ENCODE measurements around the gene PSTPIP2.

The PSTPIP2 gene

DNA sequence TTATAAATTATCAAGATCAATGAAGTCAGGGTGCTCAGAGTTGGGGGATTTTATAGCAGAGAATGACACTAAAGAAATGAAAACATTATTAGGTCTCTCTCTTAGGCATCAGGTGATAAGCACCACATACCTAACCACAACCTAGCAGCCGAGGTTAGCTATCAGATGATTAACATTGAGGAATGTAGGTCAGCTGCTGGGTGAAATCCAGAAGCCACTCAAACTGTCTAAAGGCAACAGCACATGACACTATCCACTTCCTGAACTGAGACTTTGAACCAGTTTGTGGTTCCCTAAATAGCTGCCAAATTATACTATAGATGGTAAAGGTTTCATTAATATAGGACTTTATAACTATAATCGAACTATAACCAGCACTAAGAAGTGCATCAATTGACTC is 109.6 kb downstream of the PSTPIP2 start:
- no peak for TF ChIP-seq GATA2 (IDR thresholded peaks at IDR 0.05; ENCODE audit: low read depth, low read length)
- TF ChIP-seq GATA3 (IDR thresholded peaks at IDR 0.05; ENCODE audit: low read depth, low read length), result no peak

DNA sequence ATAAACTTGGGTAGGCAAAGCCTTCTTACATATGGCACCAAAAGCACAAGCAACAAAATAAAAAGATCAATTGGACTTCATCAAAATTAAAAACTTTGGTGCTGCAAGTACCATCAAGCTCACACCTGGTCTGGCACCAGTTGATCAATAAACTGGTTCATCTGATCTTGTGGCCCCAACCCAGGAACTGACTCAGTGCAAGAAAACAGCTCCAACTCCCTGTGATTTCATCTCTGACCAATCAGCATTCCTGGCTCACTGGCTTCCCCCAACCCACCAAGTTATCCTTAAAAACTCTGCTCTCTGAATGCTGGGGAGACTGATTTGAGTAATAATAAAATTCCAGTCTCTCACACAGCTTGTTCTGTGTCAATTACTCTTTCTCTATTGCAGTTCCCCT is 113.3 kb downstream of the PSTPIP2 start:
- no peak for TF ChIP-seq GATA2 (IDR thresholded peaks at IDR 0.05; ENCODE audit: low read depth, low read length)

DNA sequence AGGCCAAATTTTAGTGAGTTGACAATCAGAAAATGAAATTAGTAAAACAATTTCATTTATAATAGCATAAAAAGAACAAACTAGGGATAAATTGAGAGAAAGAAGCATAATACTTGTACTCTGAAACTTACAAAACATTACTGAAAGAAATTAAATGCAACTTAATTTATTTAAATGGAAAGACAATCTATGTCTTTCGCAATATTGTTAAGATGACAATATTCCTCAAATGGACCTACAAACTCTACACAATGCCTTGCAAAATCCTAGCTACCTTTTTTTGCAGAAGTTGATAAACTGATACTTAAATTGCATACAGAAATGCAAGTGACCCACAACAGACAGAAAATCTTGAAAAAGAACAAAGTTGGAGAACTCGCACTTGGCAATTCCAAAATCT is 114.0 kb downstream of the PSTPIP2 start:
- no peak for TF ChIP-seq GATA3 (IDR thresholded peaks at IDR 0.05; ENCODE audit: low read depth, low read length)
- TF ChIP-seq GATA2 (IDR thresholded peaks at IDR 0.05; ENCODE audit: low read depth, low read length), result no peak

DNA sequence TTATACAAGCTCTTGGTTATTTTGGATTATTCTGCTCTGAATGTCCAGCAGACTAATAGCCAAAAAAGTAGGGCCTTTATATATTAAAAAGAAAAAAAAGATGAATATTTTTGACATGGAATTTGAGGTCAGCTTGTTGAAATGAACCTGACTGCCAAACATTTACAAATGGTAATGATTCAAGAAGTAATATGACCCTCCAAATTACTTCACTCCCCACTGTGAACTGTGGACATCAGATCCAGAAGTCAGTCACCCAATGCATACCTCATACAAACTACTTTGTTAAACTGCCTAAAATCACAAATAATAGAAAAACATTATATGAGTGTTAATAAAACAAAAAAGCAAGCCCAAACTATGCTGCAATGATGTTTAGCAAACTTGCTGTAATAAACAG is 115.0 kb downstream of the PSTPIP2 start:
- TF ChIP-seq GATA3 (IDR thresholded peaks at IDR 0.05; ENCODE audit: low read depth, low read length) (no peak), GATA2 (IDR thresholded peaks at IDR 0.05; ENCODE audit: low read depth, low read length) (no peak)

DNA sequence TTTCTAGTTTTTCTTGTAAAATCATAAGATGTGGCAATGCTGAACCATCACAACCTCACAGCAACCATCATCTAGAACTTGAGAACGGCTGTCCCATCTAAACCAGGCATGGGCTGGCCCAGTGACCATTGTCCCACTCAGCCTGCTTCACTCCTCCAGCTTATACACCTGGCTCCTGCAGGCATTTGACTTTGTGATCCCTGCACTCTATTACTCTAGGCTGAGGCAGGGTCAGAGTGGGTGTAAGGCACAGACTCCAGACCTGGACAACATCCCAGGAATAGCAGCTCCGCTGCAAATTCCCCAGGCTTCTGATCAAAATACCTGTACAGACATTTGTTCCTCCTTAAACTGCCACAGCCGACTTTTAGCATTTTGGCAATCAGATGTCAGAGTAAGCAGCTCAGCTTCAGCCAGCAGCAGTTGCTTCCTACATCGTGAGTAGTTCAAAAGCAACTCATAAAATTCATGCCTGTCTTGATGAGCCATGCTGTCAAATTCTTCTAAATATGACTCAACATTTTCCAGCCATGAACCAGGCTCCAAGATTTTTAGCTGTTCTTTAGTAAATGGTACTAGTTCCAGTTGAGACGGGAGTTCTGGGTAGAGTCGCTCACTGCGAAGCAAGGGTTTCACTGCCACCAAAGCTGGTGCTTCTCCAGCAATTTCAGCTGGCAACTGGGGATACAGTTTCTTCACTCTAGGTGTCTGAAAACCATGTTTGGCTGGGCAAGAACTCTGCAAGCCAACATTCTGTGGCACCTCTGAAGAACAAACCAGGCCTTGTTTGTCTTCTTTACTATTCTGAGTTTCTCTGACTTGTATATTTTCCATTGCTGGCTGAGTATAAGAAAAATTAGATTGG is 117.8 kb downstream of the PSTPIP2 start:
- TF ChIP-seq GATA2 (IDR thresholded peaks at IDR 0.05; ENCODE audit: low read depth, low read length) (no peak), GATA3 (IDR thresholded peaks at IDR 0.05; ENCODE audit: low read depth, low read length) (no peak)

DNA sequence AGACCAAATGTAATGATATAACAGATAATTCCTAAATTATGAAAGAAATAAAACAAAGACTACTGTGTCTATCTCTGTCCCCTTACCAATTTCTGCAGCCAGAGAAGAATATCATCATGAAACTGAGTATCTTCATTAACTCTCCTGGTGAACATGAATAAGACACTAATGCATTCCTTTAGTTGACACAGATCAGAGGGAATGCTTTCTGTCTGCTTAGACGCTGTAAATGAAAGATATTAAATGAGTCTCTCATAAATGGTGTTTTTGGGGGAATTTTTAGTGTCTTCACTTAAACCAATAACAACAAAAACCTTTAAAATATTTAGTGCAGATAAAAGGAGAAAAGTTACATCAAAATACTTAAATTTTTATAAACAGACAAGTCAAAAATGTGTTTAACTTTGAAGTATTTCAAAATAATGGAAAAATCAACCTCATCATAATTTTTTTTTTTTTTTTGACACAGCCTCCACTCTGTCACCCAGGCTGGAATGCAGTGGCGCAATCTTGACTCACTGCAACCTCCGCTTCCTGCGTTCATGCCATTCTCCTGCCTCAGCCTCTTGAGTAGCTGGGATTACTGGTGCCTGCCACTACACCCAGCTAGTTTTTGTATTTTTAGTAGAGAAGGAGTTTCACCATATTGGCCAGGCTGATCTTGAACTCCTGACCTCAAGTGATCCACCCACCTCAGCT is 120.9 kb downstream of the PSTPIP2 start:
- no peak for TF ChIP-seq GATA2 (IDR thresholded peaks at IDR 0.05; ENCODE audit: low read depth, low read length)
- no peak for TF ChIP-seq GATA3 (IDR thresholded peaks at IDR 0.05; ENCODE audit: low read depth, low read length)

DNA sequence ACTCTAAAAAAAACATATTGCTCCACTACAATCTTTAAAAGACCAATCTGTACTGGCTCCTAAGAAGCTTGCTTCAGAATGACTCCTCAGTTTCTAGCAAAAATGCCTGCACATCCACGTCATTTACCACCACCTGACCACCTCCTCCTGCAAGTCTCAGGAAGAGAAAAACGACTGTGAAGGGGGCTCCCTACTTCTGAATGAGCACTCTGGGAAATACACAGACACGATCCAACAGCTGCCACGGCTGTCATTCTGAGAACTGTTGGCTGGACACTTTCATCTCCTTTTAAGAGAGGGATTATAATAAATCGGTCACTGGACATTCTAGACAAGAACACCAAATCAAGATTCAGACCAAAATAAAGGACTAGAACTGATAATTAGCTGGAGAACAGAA is 126.4 kb downstream of the PSTPIP2 start:
- TF ChIP-seq GATA3 (IDR thresholded peaks at IDR 0.05; ENCODE audit: low read depth, low read length) (no peak), GATA2 (IDR thresholded peaks at IDR 0.05; ENCODE audit: low read depth, low read length) (no peak)

DNA sequence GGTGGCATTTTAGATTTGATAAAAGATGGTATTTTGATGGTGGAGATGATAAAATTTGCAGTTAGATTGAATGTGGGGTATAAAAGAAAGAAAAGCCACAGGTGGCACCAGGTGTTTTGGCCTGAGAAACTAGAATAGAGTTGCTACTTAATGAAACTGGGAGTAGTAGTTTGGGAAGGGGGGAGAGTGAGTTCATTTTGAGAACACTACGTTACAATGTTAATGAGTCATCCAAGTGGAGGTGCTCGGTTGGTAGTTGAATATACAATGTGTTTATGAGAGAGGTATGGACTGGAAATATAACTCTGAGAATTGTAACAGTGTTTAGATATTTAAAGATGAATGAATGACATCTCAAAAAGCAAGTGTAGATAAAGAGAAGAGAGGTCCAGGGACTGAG is 131.3 kb downstream of the PSTPIP2 start:
- TF ChIP-seq GATA2 (IDR thresholded peaks at IDR 0.05; ENCODE audit: low read depth, low read length) (no peak), GATA3 (IDR thresholded peaks at IDR 0.05; ENCODE audit: low read depth, low read length) (no peak)

DNA sequence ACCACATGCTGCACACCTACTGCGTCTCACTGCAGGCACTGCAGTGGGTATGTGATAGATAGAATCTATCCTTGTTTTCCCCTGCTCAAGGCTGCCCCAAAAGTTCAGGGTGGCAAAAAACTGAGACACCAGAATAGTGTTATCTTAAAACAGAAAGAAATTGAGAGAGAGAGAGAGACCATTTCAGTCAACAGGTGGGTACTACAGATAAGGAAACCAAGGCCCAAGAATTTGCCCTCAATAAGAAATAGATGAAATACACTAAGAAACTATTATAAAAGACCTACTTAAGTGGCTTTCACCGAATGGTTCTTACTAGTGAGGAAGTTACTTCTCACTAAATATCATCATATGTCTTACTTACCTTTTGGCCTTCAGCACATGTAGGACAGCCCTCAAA is 132.8 kb downstream of the PSTPIP2 start:
- TF ChIP-seq GATA2 (IDR thresholded peaks at IDR 0.05; ENCODE audit: low read depth, low read length), result no peak
- TF ChIP-seq GATA3 (IDR thresholded peaks at IDR 0.05; ENCODE audit: low read depth, low read length), result no peak

DNA sequence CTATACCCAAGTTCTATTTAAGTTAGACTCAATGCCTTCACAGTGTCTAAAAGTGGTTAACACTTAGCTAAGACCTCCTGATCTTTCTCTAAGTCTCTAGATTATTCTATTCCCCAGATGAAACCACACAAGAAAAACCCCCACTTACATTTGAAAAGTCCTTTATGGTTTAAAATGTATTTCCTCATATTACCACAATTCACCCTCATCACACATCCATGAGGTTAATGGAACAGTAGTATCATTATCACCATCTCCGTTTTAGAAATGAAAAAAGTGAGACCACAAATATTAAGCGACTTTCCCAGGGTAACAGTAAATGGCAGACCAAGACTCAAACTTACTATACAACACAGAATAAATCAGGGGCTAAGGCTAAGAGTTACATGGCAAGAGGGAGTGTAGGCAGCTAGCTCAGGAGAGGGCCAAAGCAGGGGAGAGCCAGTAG is 133.5 kb downstream of the PSTPIP2 start:
- TF ChIP-seq GATA2 (IDR thresholded peaks at IDR 0.05; ENCODE audit: low read depth, low read length) (no peak), GATA3 (IDR thresholded peaks at IDR 0.05; ENCODE audit: low read depth, low read length) (no peak)

DNA sequence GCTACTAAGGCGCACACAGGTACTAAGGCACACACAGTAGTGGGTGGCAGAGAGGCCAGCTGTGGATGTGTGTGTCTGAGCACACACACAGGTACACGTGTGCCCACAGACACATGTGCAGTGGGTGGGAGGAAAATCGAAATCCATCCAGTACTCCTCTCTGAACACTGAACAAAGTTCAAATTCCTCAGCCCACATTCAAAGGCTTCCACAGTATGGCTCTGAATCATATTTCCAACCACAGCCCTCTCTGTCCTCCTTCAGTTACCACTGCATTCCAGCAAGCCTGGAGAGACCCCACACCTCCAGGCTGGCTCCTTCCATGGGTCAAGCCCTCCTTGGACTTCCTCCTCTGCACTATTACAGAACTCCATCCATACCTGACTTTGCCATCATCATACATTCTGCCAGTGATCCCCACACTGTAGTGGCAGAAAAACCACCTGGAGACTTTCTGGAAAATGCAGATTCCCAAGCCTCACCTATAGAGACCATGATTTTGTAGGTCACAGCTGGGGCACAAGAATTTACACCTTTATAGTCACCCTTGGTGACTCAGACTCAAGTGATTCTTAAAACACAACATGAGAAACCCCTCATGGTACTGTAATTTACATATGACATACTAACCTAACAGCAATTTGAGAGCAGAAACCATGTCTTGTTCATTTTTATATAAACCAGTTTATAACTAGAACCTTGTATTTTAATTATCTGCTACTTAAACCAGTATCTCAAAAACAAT is 136.3 kb downstream of the PSTPIP2 start:
- no peak for TF ChIP-seq GATA2 (IDR thresholded peaks at IDR 0.05; ENCODE audit: low read depth, low read length)
- TF ChIP-seq GATA3 (IDR thresholded peaks at IDR 0.05; ENCODE audit: low read depth, low read length), result no peak
